DND-41 (cell line): Measurements from ENCODE around the gene SGCG.

ENCODE experiments used
- ATAC-seq: fragments of 200-7000 bp; cut with Tn5 transposase; 3 replicates; pipeline ENCODE4 v1.9.1; 2021; ENCODE audit warnings: low read depth; ENCODE audit not compliant: insufficient read depth
- DNase-seq: peaks from one replicate; pipeline ENCODE4 v3.0.0-alpha.2; 2020
- H2AFZ ChIP-seq: 2 replicates; pipeline ENCODE4 v1.6.0; 2012; ENCODE audit warnings: low read depth, low read length
- H3K27ac ChIP-seq: 2 replicates; pipeline ENCODE4 v1.5.1; 2012; ENCODE audit warnings: low read length, inconsistent platforms
- H3K27me3 ChIP-seq: fragments of 200-600 bp; sonication (generic); 2 replicates; pipeline ENCODE4 v1.6.0; 2012; ENCODE audit warnings: low read length, mild to moderate bottlenecking, inconsistent platforms; ENCODE audit not compliant: insufficient read depth, poor library complexity
- H3K36me3 ChIP-seq: 2 replicates; pipeline ENCODE4 v1.5.1; 2012; ENCODE audit warnings: low read length, inconsistent platforms; ENCODE audit not compliant: insufficient read depth
- H3K4me1 ChIP-seq: 2 replicates; pipeline ENCODE4 v1.5.1; 2012; ENCODE audit warnings: mild to moderate bottlenecking, low read length; ENCODE audit not compliant: insufficient read depth
- H3K4me2 ChIP-seq: 2 replicates; pipeline ENCODE4 v1.6.0; 2012; ENCODE audit warnings: mild to moderate bottlenecking, moderate library complexity, low read length, inconsistent platforms; ENCODE audit not compliant: insufficient read depth
- H3K4me3 ChIP-seq, 2 experiments: fragments of 200-600 bp in 1 of 2; shearing (Covaris generic) in 1 of 2; 2 replicates each; pipeline ENCODE4 v1.5.1; 2012 to 2016; ENCODE audit warnings: inconsistent platforms in 2 of 2, low read length in 2 of 2, mild to moderate bottlenecking in 2 of 2, low read depth in 1 of 2, moderate library complexity in 1 of 2
- H3K79me2 ChIP-seq: 2 replicates; pipeline ENCODE4 v1.6.0; 2012; ENCODE audit warnings: low read length, inconsistent platforms; ENCODE audit not compliant: insufficient read depth
- H3K9ac ChIP-seq: 2 replicates; pipeline ENCODE4 v1.6.0; 2012; ENCODE audit warnings: low read depth, mild to moderate bottlenecking, inconsistent platforms, low read length, moderate library complexity
- H3K9me3 ChIP-seq: 2 replicates; pipeline ENCODE4 v1.5.1; 2012; ENCODE audit warnings: low read length, moderate library complexity, mild to moderate bottlenecking, inconsistent platforms; ENCODE audit not compliant: insufficient read depth, severe bottlenecking
- H4K20me1 ChIP-seq: 2 replicates; pipeline ENCODE4 v1.6.0; 2012; ENCODE audit warnings: low read length; ENCODE audit not compliant: insufficient read depth
- CTCF ChIP-seq: IDR thresholded peaks from 2 replicates; pipeline ENCODE4 v1.5.1; 2012; ENCODE audit warnings: borderline replicate concordance, low read length, moderate library complexity, mild to moderate bottlenecking; ENCODE audit not compliant: poor library complexity, severe bottlenecking; ENCODE audit errors: extremely low read depth
- EZH2 ChIP-seq: IDR thresholded peaks from 3 replicates; pipeline ENCODE4 v1.6.1; 2012; ENCODE audit warnings: borderline replicate concordance, low read depth, mild to moderate bottlenecking, moderate library complexity, low read length, inconsistent platforms; ENCODE audit not compliant: severe bottlenecking

Gene SGCG

GRCh38 chr13:23347601-23348000 is 166.8 kb downstream of the SGCG start:
- Histone ChIP-seq H3K27me3 (no peaks in the 10 kb centered on the region), H3K79me2 (peaks cover 10% of the 10 kb centered on the region; the same call in 1 of the 2 replicates), H3K4me1 (no peaks in the 10 kb centered on the region), H3K9me3 (no peaks in the 10 kb centered on the region), H3K4me2 (no peak overlapping the region), H3K4me3 (no peak overlapping the region), H3K27ac (no peak overlapping the region), H2AFZ (no peak overlapping the region), H3K9ac (no peak overlapping the region), H3K36me3 (peaks cover 73% of the 10 kb centered on the region), H4K20me1 (peaks cover 7% of the 10 kb centered on the region; the same call in 1 of the 2 replicates)
- DNase-seq (no peak), ATAC-seq (no peak)
- TF ChIP-seq CTCF (no peak), EZH2 (no peak)

- Histone ChIP-seq H3K4me3 (no peak overlapping the region), H3K9ac (no peak overlapping the region), H3K79me2 (peaks cover 10% of the 10 kb centered on the region; the same call in 1 of the 2 replicates), H3K4me1 (no peaks in the 10 kb centered on the region), H4K20me1 (peaks cover 7% of the 10 kb centered on the region; the same call in 1 of the 2 replicates), H3K4me2 (no peak overlapping the region), H3K9me3 (no peaks in the 10 kb centered on the region), H3K27ac (no peak overlapping the region), H3K36me3 (peaks cover 79% of the 10 kb centered on the region), H2AFZ (no peak overlapping the region), H3K27me3 (no peaks in the 10 kb centered on the region)
- DNase-seq (no peak), ATAC-seq (no peak)
- TF ChIP-seq EZH2: no peak
Measured at GRCh38 chr13:23348262-23349127, 167.7 kb downstream of the SGCG start.

GRCh38 chr13:23349161-23349897 is 168.6 kb downstream of the SGCG start:
- H3K4me2 ChIP-seq: no peak overlapping the region

More at GRCh38 chr13:23349161-23349897, 168.6 kb downstream of the SGCG start:
- TF ChIP-seq EZH2: no peak
- TF ChIP-seq CTCF: no peak
- no peak overlapping the region for H3K27ac ChIP-seq
- no peaks in the 10 kb centered on the region for H3K27me3 ChIP-seq
- H2AFZ ChIP-seq: no peak overlapping the region
- H3K4me1 ChIP-seq: no peaks in the 10 kb centered on the region
- peaks cover 9% of the 10 kb centered on the region; the same call in 1 of the 2 replicates for H3K79me2 ChIP-seq
- no peak overlapping the region for H3K9ac ChIP-seq
- H4K20me1 ChIP-seq: peaks cover 7% of the 10 kb centered on the region; the same call in 1 of the 2 replicates
- H3K9me3 ChIP-seq: no peaks in the 10 kb centered on the region
- ATAC-seq: no peak
- no peak overlapping the region for H3K4me3 ChIP-seq
- DNase-seq: no peak
- H3K36me3 ChIP-seq: peaks cover 82% of the 10 kb centered on the region
